Fibroblast of gingiva (primary cell): ENCODE data around the gene OR9K2.
"Not testable (repeated sequence)": the region's sequence is repeated elsewhere in the genome, so short reads cannot be mapped to it uniquely, and the experiment has no call there.

Source experiments
- DNase-seq: peaks from one replicate; pipeline ENCODE4 v3.0.0-alpha.2; 2011; ENCODE audit warnings: low read depth

OR9K2 gene

GRCh38 chr12:55126106-55126505 is at the start of gene OR9K2:
Gene OR9K2, plus strand, starts transcription at chr12:55126406. Its CDS starts 3,429 bp downstream, at chr12:55129835.
- no peak for DNase-seq

GRCh38 chr12:55092579-55092978 is 33.6 kb upstream of the OR9K2 start:
- no peak for DNase-seq

GRCh38 chr12:55112378-55112875 is 13.8 kb upstream of the OR9K2 start:
- DNase-seq: no peak

- DNase-seq: no peak
Measured at GRCh38 chr12:55116152-55116551, 10.1 kb upstream of the OR9K2 start.

- no peak for DNase-seq
Measured at GRCh38 chr12:55132816-55133215, 6.6 kb downstream of the OR9K2 start.

- no peak for DNase-seq
Measured at GRCh38 chr12:55142669-55143565, 16.7 kb downstream of the OR9K2 start.

- DNase-seq: no peak
Measured at GRCh38 chr12:55143566-55143870, 17.3 kb downstream of the OR9K2 start.

- DNase-seq: not testable (repeated sequence)
Measured at GRCh38 chr12:55167010-55167640, 40.9 kb downstream of the OR9K2 start.

GRCh38 chr12:55171445-55171844 is 45.2 kb downstream of the OR9K2 start:
- DNase-seq: no peak

GRCh38 chr12:55171846-55172245 is 45.6 kb downstream of the OR9K2 start:
- DNase-seq: not testable (repeated sequence)

- DNase-seq: no peak
Measured at GRCh38 chr12:55172686-55173085, 46.5 kb downstream of the OR9K2 start.

GRCh38 chr12:55173456-55173855 is 47.2 kb downstream of the OR9K2 start:
- DNase-seq: no peak
